Activated T-cell treated with anti-CD3 and anti-CD28 coated beads, Interleukin-2, amount 50 U/mL, for 24 hours (primary cell): ENCODE data around the gene TBC1D21.
A peak's percentile ranks its signal among the peaks of the same experiment; 100 is the strongest.

ENCODE experiments used
- DNase-seq: peaks from one replicate; pipeline ENCODE4 v3.0.0-alpha.2; 2020
- H3K27ac Mint-ChIP-seq: 2 replicates; pipeline ENCODE4 v1.8.0; 2020; ENCODE audit warnings: mild to moderate bottlenecking, mixed read lengths
- H3K27me3 Mint-ChIP-seq: 2 replicates; pipeline ENCODE4 v1.8.0; 2020; ENCODE audit warnings: mixed read lengths
- H3K36me3 Mint-ChIP-seq: 2 replicates; pipeline ENCODE4 v1.8.0; 2020; ENCODE audit warnings: low read depth, mixed read lengths
- H3K4me1 Mint-ChIP-seq: 2 replicates; pipeline ENCODE4 v1.8.0; 2020; ENCODE audit warnings: low read depth, mixed read lengths
- H3K4me3 Mint-ChIP-seq: 2 replicates; pipeline ENCODE4 v1.8.0; 2020; ENCODE audit warnings: mild to moderate bottlenecking, moderate library complexity, mixed read lengths
- H3K9me3 Mint-ChIP-seq: 2 replicates; pipeline ENCODE4 v1.8.0; 2020; ENCODE audit warnings: mixed read lengths

Gene TBC1D21

GRCh38 chr15:73850228-73850627, 23.1 kb upstream of the TBC1D21 start:
- H3K27ac Mint-ChIP-seq = no peak overlapping the region
- H3K4me3 Mint-ChIP-seq = no peak overlapping the region
- H3K36me3 Mint-ChIP-seq = no peaks in the 10 kb centered on the region
- no peak for DNase-seq
- H3K9me3 Mint-ChIP-seq = no peaks in the 10 kb centered on the region
- H3K4me1 Mint-ChIP-seq = no peaks in the 10 kb centered on the region
- H3K27me3 Mint-ChIP-seq = peaks cover 39% of the 10 kb centered on the region

- H3K27me3 Mint-ChIP-seq = peaks cover 42% of the 10 kb centered on the region
- H3K4me3 Mint-ChIP-seq = no peak overlapping the region
- DNase-seq = peak; percentile 50
- no peaks in the 10 kb centered on the region for H3K4me1 Mint-ChIP-seq
- H3K27ac Mint-ChIP-seq = no peak overlapping the region
- H3K36me3 Mint-ChIP-seq = no peaks in the 10 kb centered on the region
- no peaks in the 10 kb centered on the region for H3K9me3 Mint-ChIP-seq
Observed at GRCh38 chr15:73851689-73852088, 21.7 kb upstream of the TBC1D21 start.

GRCh38 chr15:73852507-73852906, 20.9 kb upstream of the TBC1D21 start:
- H3K4me1 Mint-ChIP-seq = no peaks in the 10 kb centered on the region
- H3K36me3 Mint-ChIP-seq = no peaks in the 10 kb centered on the region
- H3K9me3 Mint-ChIP-seq = no peaks in the 10 kb centered on the region
- peaks cover 44% of the 10 kb centered on the region for H3K27me3 Mint-ChIP-seq
- H3K4me3 Mint-ChIP-seq = no peak overlapping the region
- H3K27ac Mint-ChIP-seq = no peak overlapping the region
- no peak for DNase-seq

- Mint-ChIP-seq H3K4me1 (no peaks in the 10 kb centered on the region), H3K27me3 (peaks cover 50% of the 10 kb centered on the region), H3K4me3 (no peak overlapping the region), H3K27ac (no peak overlapping the region), H3K9me3 (no peaks in the 10 kb centered on the region), H3K36me3 (no peaks in the 10 kb centered on the region)
- no peak for DNase-seq
Observed at GRCh38 chr15:73854265-73854664, 19.1 kb upstream of the TBC1D21 start.

GRCh38 chr15:73856458-73857192, 16.7 kb upstream of the TBC1D21 start:
- H3K27ac Mint-ChIP-seq = no peak overlapping the region
- H3K4me3 Mint-ChIP-seq = no peak overlapping the region
- H3K9me3 Mint-ChIP-seq = no peaks in the 10 kb centered on the region
- no peaks in the 10 kb centered on the region for H3K4me1 Mint-ChIP-seq
- no peaks in the 10 kb centered on the region for H3K36me3 Mint-ChIP-seq
- peaks cover 51% of the 10 kb centered on the region for H3K27me3 Mint-ChIP-seq
- DNase-seq = no peak

- Mint-ChIP-seq H3K27me3 (peaks cover 51% of the 10 kb centered on the region), H3K36me3 (no peaks in the 10 kb centered on the region), H3K4me3 (no peak overlapping the region), H3K27ac (no peak overlapping the region), H3K4me1 (no peaks in the 10 kb centered on the region), H3K9me3 (no peaks in the 10 kb centered on the region)
- no peak for DNase-seq
Observed at GRCh38 chr15:73857193-73857920, 16.0 kb upstream of the TBC1D21 start.

GRCh38 chr15:73858062-73858461, 15.3 kb upstream of the TBC1D21 start:
- Mint-ChIP-seq H3K27me3 (peaks cover 46% of the 10 kb centered on the region), H3K9me3 (no peaks in the 10 kb centered on the region), H3K36me3 (no peaks in the 10 kb centered on the region), H3K4me3 (no peak overlapping the region), H3K27ac (no peak overlapping the region), H3K4me1 (no peaks in the 10 kb centered on the region)
- DNase-seq = no peak

GRCh38 chr15:73862276-73862675, 11.1 kb upstream of the TBC1D21 start:
- peaks cover 6% of the 10 kb centered on the region for H3K4me1 Mint-ChIP-seq
- H3K27ac Mint-ChIP-seq = no peak overlapping the region
- H3K9me3 Mint-ChIP-seq = no peaks in the 10 kb centered on the region
- no peak overlapping the region for H3K4me3 Mint-ChIP-seq
- peaks cover 36% of the 10 kb centered on the region for H3K27me3 Mint-ChIP-seq
- H3K36me3 Mint-ChIP-seq = no peaks in the 10 kb centered on the region
- DNase-seq = no peak

- H3K27me3 Mint-ChIP-seq = peaks cover 40% of the 10 kb centered on the region
- H3K9me3 Mint-ChIP-seq = no peaks in the 10 kb centered on the region
Observed at GRCh38 chr15:73865379-73865778, 8.0 kb upstream of the TBC1D21 start.

GRCh38 chr15:73865904-73866303, 7.5 kb upstream of the TBC1D21 start:
- no peaks in the 10 kb centered on the region for H3K36me3 Mint-ChIP-seq
- no peak overlapping the region for H3K27ac Mint-ChIP-seq
- no peak overlapping the region for H3K4me3 Mint-ChIP-seq
- H3K4me1 Mint-ChIP-seq = peaks cover 6% of the 10 kb centered on the region
- peaks cover 42% of the 10 kb centered on the region for H3K27me3 Mint-ChIP-seq
- H3K9me3 Mint-ChIP-seq = no peaks in the 10 kb centered on the region
- DNase-seq = no peak

More at GRCh38 chr15:73865379-73865778, 8.0 kb upstream of the TBC1D21 start:
- DNase-seq = no peak
- Mint-ChIP-seq H3K4me3 (no peak overlapping the region), H3K36me3 (no peaks in the 10 kb centered on the region), H3K4me1 (peaks cover 6% of the 10 kb centered on the region), H3K27ac (no peak overlapping the region)

GRCh38 chr15:73866481-73866880, 6.9 kb upstream of the TBC1D21 start:
- H3K27ac Mint-ChIP-seq = no peak overlapping the region
- no peak for DNase-seq
- H3K9me3 Mint-ChIP-seq = no peaks in the 10 kb centered on the region
- H3K36me3 Mint-ChIP-seq = no peaks in the 10 kb centered on the region
- peaks cover 46% of the 10 kb centered on the region for H3K27me3 Mint-ChIP-seq
- peaks cover 6% of the 10 kb centered on the region for H3K4me1 Mint-ChIP-seq
- H3K4me3 Mint-ChIP-seq = no peak overlapping the region

GRCh38 chr15:73866881-73867410, 6.4 kb upstream of the TBC1D21 start:
- no peaks in the 10 kb centered on the region for H3K9me3 Mint-ChIP-seq
- H3K36me3 Mint-ChIP-seq = no peaks in the 10 kb centered on the region
- H3K27me3 Mint-ChIP-seq = peaks cover 47% of the 10 kb centered on the region
- DNase-seq = no peak
- H3K27ac Mint-ChIP-seq = no peak overlapping the region
- H3K4me1 Mint-ChIP-seq = peaks cover 6% of the 10 kb centered on the region
- H3K4me3 Mint-ChIP-seq = no peak overlapping the region

GRCh38 chr15:73867426-73867825, 5.9 kb upstream of the TBC1D21 start:
- Mint-ChIP-seq H3K27me3 (peaks cover 47% of the 10 kb centered on the region), H3K4me1 (peaks cover 6% of the 10 kb centered on the region), H3K27ac (no peak overlapping the region), H3K4me3 (no peak overlapping the region), H3K36me3 (no peaks in the 10 kb centered on the region), H3K9me3 (no peaks in the 10 kb centered on the region)
- no peak for DNase-seq

GRCh38 chr15:73867956-73868355, 5.4 kb upstream of the TBC1D21 start:
- Mint-ChIP-seq H3K4me3 (no peak overlapping the region), H3K27me3 (peaks cover 52% of the 10 kb centered on the region), H3K27ac (no peak overlapping the region), H3K36me3 (no peaks in the 10 kb centered on the region), H3K9me3 (no peaks in the 10 kb centered on the region), H3K4me1 (peaks cover 6% of the 10 kb centered on the region)
- no peak for DNase-seq
